HEK293 (cell line): ENCODE data around the gene HNF1A.
A peak's percentile ranks its signal among the peaks of the same experiment; 100 is the strongest.

Experiments
- CTCF ChIA-PET: fragments of 350-600 bp; formaldehyde crosslinking; extraction: SDS; loops from one replicate; lab custom pipeline; 2021; ENCODE audit warnings: antibody characterized with exemption; lab: Yijun Ruan, JAX
- POLR2A ChIA-PET: fragments of 300-600 bp; formaldehyde crosslinking; extraction: SDS; loops from one replicate; lab custom pipeline; 2020; ENCODE audit warnings: antibody characterized with exemption, inconsistent platforms; lab: Yijun Ruan, JAX
- H3K27ac ChIP-seq: fragments of 200-500 bp; sonication (Bioruptor generic); 2 replicates; pipeline ENCODE4 v1.5.1; 2014; ENCODE audit warnings: low read depth, low read length, control low read depth, inconsistent platforms; ENCODE audit errors: extremely low read depth
- H3K36me3 ChIP-seq, 2 experiments: fragments of 200-500 bp in 1 of 2; sonication (Bioruptor generic) in 1 of 2; 1 replicate in 1 of 2; 2 replicates in 1 of 2; pipeline ENCODE4 v1.5.1; 2014 to 2017; ENCODE audit warnings: inconsistent platforms in 2 of 2, low read length in 2 of 2; ENCODE audit not compliant: control insufficient read depth in 2 of 2, insufficient read depth in 1 of 2
- H3K4me1 ChIP-seq: fragments of 200-500 bp; sonication (Bioruptor generic); 2 replicates; pipeline ENCODE4 v1.5.1; 2014; ENCODE audit warnings: mild to moderate bottlenecking, low read length, inconsistent platforms; ENCODE audit not compliant: control insufficient read depth, insufficient read depth
- H3K4me3 ChIP-seq: 2 replicates; pipeline ENCODE4 v1.5.1; 2011; ENCODE audit warnings: low read depth, mild to moderate bottlenecking, control low read depth, low read length, moderate library complexity
- H3K9me3 ChIP-seq: fragments of 200-500 bp; sonication (Bioruptor generic); 2 replicates; pipeline ENCODE4 v1.5.1; 2014; ENCODE audit warnings: low read depth, low read length, inconsistent platforms; ENCODE audit not compliant: control insufficient read depth, insufficient read depth
- HOXC10 ChIP-seq: sonication (generic); formaldehyde crosslinking; IDR thresholded peaks from 2 replicates; pipeline ENCODE4 v1.8.1; 2023; ENCODE audit warnings: mild to moderate bottlenecking, missing genetic modification reagents
- KLF16 ChIP-seq: fragments of 450-650 bp; formaldehyde crosslinking; IDR thresholded peaks from 2 replicates; pipeline ENCODE4 v1.5.1; 2017; ENCODE audit warnings: missing biosample characterization, missing genetic modification characterization
- PBX3 ChIP-seq: sonication (generic); formaldehyde crosslinking; IDR thresholded peaks from 2 replicates; pipeline ENCODE4 v1.8.1; 2022; ENCODE audit warnings: mild to moderate bottlenecking, moderate library complexity, missing genetic modification reagents
- SP2 ChIP-seq: fragments of 450-650 bp; formaldehyde crosslinking; IDR thresholded peaks from 2 replicates; pipeline ENCODE4 v1.5.1; 2016; ENCODE audit warnings: missing biosample characterization, missing genetic modification characterization
- ZBTB17 ChIP-seq: fragments of 450-650 bp; formaldehyde crosslinking; IDR thresholded peaks from 2 replicates; pipeline ENCODE4 v1.5.1; 2016; ENCODE audit warnings: missing biosample characterization, missing genetic modification characterization
- ZBTB48 ChIP-seq: fragments of 450-650 bp; formaldehyde crosslinking; IDR thresholded peaks from 2 replicates; pipeline ENCODE4 v1.5.1; 2016; ENCODE audit warnings: missing biosample characterization, missing genetic modification characterization
- ZNF138 ChIP-seq: fragments of 450-650 bp; formaldehyde crosslinking; IDR thresholded peaks from 2 replicates; pipeline ENCODE4 v1.5.1; 2016; ENCODE audit warnings: missing biosample characterization, missing genetic modification characterization, borderline replicate concordance
- ZNF155 ChIP-seq: fragments of 450-650 bp; formaldehyde crosslinking; IDR thresholded peaks from 2 replicates; pipeline ENCODE4 v1.5.1; 2016; ENCODE audit warnings: missing biosample characterization, missing genetic modification characterization
- ZNF169 ChIP-seq: fragments of 450-650 bp; formaldehyde crosslinking; IDR thresholded peaks from 2 replicates; pipeline ENCODE4 v1.5.1; 2016; ENCODE audit warnings: missing biosample characterization, missing genetic modification characterization
- ZNF174 ChIP-seq: fragments of 450-650 bp; formaldehyde crosslinking; IDR thresholded peaks from 2 replicates; pipeline ENCODE4 v1.5.0; 2017; ENCODE audit warnings: missing biosample characterization, mild to moderate bottlenecking, missing genetic modification characterization
- ZNF211 ChIP-seq: fragments of 450-650 bp; formaldehyde crosslinking; IDR thresholded peaks from 2 replicates; pipeline ENCODE4 v1.5.1; 2016; ENCODE audit warnings: low read depth, missing biosample characterization, missing genetic modification characterization
- ZNF221 ChIP-seq: fragments of 450-650 bp; formaldehyde crosslinking; IDR thresholded peaks from 2 replicates; pipeline ENCODE4 v1.5.1; 2017; ENCODE audit warnings: missing biosample characterization, missing genetic modification characterization, borderline replicate concordance
- ZNF24 ChIP-seq: fragments of 450-650 bp; formaldehyde crosslinking; IDR thresholded peaks from 2 replicates; pipeline ENCODE4 v1.5.1; 2016; ENCODE audit warnings: missing biosample characterization, missing genetic modification characterization
- ZNF274 ChIP-seq, 2 experiments: fragments of 200-500 bp in 1 of 2; fragments of 450-650 bp in 1 of 2; sonication (Bioruptor generic) in 1 of 2; formaldehyde crosslinking in 1 of 2; IDR thresholded peaks; 2 replicates each; pipeline versions ENCODE4 v1.5.1 to v1.6.1; 2014 to 2016; ENCODE audit warnings: borderline replicate concordance in 1 of 2, inconsistent platforms in 1 of 2, low read length in 1 of 2, missing biosample characterization in 1 of 2, missing genetic modification characterization in 1 of 2
- ZNF324 ChIP-seq: fragments of 450-650 bp; formaldehyde crosslinking; IDR thresholded peaks from 2 replicates; pipeline ENCODE4 v1.5.1; 2016; ENCODE audit warnings: missing biosample characterization, missing genetic modification characterization
- ZNF398 ChIP-seq: fragments of 450-650 bp; formaldehyde crosslinking; IDR thresholded peaks from 2 replicates; pipeline ENCODE4 v1.5.1; 2017; ENCODE audit warnings: missing biosample characterization, missing genetic modification characterization
- ZNF585B ChIP-seq: fragments of 450-650 bp; formaldehyde crosslinking; IDR thresholded peaks from 2 replicates; pipeline ENCODE4 v1.5.1; 2016; ENCODE audit warnings: missing biosample characterization, missing genetic modification characterization
- ZNF600 ChIP-seq: fragments of 450-650 bp; formaldehyde crosslinking; IDR thresholded peaks from 2 replicates; pipeline ENCODE4 v1.5.1; 2016; ENCODE audit warnings: missing biosample characterization, missing genetic modification characterization
- ZNF626 ChIP-seq: fragments of 450-650 bp; sonication (Bioruptor Pico); formaldehyde crosslinking; IDR thresholded peaks from 2 replicates; pipeline ENCODE4 v1.5.1; 2018; ENCODE audit warnings: missing biosample characterization, missing genetic modification characterization, inconsistent platforms
- ZNF701 ChIP-seq: fragments of 450-650 bp; formaldehyde crosslinking; IDR thresholded peaks from 2 replicates; pipeline ENCODE4 v1.5.1; 2016; ENCODE audit warnings: missing biosample characterization, missing genetic modification characterization
- ZNF791 ChIP-seq: fragments of 450-650 bp; formaldehyde crosslinking; IDR thresholded peaks from 2 replicates; pipeline ENCODE4 v1.5.1; 2016; ENCODE audit warnings: missing biosample characterization, missing genetic modification characterization
- TF ChIP-seq, protein P1 (sequence below): fragments of 450-650 bp; formaldehyde crosslinking; IDR thresholded peaks from 2 replicates; pipeline ENCODE4 v1.5.1; 2016; ENCODE audit warnings: missing biosample characterization, missing genetic modification characterization
- TF ChIP-seq, protein P2 (sequence below): fragments of 450-650 bp; IDR thresholded peaks from 2 replicates; pipeline ENCODE4 v1.5.1; 2018; ENCODE audit warnings: missing biosample characterization, mild to moderate bottlenecking, missing genetic modification characterization
- TF ChIP-seq, protein P3 (sequence below): fragments of 450-650 bp; formaldehyde crosslinking; conservative IDR thresholded peaks from 2 replicates; pipeline ENCODE4 v1.5.1; 2016; ENCODE audit warnings: low read depth, missing biosample characterization, missing genetic modification characterization
- TF ChIP-seq, protein P4 (sequence below): fragments of 450-650 bp; formaldehyde crosslinking; IDR thresholded peaks from 2 replicates; pipeline ENCODE4; 2016; ENCODE audit warnings: missing biosample characterization, missing genetic modification characterization

Gene HNF1A

GRCh38 chr12:120940799-120941198, 37.5 kb upstream of the HNF1A start:
- TF ChIP-seq ZNF24 (no peak), ZNF211 (tag by site-specific recombination) (no peak), KLF16 (no peak), ZBTB17 (tag by site-specific recombination) (peak; percentile 45), ZNF626 (tag by site-specific recombination) (no peak), ZNF274 (IDR thresholded peaks at IDR 0.05; ENCODE audit: low read length) (no peak), ZNF274 (tag by site-specific recombination; IDR thresholded peaks at IDR 0.05; ENCODE audit: borderline replicate concordance) (no peak), ZNF138 (tag by site-specific recombination) (no peak), ZNF585B (tag by site-specific recombination) (no peak), ZNF398 (tag by site-specific recombination) (peak; percentile 44; the same call in 1 of the 2 replicates), ZNF221 (tag by site-specific recombination) (no peak)
- TF ChIP-seq, protein P1, sequence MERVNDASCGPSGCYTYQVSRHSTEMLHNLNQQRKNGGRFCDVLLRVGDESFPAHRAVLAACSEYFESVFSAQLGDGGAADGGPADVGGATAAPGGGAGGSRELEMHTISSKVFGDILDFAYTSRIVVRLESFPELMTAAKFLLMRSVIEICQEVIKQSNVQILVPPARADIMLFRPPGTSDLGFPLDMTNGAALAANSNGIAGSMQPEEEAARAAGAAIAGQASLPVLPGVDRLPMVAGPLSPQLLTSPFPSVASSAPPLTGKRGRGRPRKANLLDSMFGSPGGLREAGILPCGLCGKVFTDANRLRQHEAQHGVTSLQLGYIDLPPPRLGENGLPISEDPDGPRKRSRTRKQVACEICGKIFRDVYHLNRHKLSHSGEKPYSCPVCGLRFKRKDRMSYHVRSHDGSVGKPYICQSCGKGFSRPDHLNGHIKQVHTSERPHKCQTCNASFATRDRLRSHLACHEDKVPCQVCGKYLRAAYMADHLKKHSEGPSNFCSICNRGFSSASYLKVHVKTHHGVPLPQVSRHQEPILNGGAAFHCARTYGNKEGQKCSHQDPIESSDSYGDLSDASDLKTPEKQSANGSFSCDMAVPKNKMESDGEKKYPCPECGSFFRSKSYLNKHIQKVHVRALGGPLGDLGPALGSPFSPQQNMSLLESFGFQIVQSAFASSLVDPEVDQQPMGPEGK (tag by site-specific recombination) = no peak
- TF ChIP-seq, protein P2, sequence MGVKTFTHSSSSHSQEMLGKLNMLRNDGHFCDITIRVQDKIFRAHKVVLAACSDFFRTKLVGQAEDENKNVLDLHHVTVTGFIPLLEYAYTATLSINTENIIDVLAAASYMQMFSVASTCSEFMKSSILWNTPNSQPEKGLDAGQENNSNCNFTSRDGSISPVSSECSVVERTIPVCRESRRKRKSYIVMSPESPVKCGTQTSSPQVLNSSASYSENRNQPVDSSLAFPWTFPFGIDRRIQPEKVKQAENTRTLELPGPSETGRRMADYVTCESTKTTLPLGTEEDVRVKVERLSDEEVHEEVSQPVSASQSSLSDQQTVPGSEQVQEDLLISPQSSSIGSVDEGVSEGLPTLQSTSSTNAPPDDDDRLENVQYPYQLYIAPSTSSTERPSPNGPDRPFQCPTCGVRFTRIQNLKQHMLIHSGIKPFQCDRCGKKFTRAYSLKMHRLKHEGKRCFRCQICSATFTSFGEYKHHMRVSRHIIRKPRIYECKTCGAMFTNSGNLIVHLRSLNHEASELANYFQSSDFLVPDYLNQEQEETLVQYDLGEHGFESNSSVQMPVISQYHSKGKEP (tag by site-specific recombination) = no peak
- TF ChIP-seq, protein P3, sequence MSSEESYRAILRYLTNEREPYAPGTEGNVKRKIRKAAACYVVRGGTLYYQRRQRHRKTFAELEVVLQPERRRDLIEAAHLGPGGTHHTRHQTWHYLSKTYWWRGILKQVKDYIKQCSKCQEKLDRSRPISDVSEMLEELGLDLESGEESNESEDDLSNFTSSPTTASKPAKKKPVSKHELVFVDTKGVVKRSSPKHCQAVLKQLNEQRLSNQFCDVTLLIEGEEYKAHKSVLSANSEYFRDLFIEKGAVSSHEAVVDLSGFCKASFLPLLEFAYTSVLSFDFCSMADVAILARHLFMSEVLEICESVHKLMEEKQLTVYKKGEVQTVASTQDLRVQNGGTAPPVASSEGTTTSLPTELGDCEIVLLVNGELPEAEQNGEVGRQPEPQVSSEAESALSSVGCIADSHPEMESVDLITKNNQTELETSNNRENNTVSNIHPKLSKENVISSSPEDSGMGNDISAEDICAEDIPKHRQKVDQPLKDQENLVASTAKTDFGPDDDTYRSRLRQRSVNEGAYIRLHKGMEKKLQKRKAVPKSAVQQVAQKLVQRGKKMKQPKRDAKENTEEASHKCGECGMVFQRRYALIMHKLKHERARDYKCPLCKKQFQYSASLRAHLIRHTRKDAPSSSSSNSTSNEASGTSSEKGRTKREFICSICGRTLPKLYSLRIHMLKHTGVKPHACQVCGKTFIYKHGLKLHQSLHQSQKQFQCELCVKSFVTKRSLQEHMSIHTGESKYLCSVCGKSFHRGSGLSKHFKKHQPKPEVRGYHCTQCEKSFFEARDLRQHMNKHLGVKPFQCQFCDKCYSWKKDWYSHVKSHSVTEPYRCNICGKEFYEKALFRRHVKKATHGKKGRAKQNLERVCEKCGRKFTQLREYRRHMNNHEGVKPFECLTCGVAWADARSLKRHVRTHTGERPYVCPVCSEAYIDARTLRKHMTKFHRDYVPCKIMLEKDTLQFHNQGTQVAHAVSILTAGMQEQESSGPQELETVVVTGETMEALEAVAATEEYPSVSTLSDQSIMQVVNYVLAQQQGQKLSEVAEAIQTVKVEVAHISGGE = no peak
- TF ChIP-seq, protein P4, sequence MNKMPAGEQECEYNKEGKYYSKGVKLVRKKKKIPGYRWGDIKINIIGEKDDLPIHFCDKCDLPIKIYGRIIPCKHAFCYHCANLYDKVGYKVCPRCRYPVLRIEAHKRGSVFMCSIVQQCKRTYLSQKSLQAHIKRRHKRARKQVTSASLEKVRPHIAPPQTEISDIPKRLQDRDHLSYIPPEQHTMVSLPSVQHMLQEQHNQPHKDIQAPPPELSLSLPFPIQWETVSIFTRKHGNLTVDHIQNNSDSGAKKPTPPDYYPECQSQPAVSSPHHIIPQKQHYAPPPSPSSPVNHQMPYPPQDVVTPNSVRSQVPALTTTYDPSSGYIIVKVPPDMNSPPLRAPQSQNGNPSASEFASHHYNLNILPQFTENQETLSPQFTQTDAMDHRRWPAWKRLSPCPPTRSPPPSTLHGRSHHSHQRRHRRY = no peak
- H3K27ac ChIP-seq = no peak overlapping the region
- H3K4me1 ChIP-seq = no peaks in the 10 kb centered on the region
- H3K36me3 ChIP-seq = no peaks in the 10 kb centered on the region
- POLR2A ChIA-PET = interaction anchor here (0.7 kb wide), 1 partner anchor 105 kb away, joined by 3 read pairs; no protein-coding TSS in a partner anchor
- CTCF ChIA-PET = interaction anchor here (0.7 kb wide), 2 partner anchors 240 to 294 kb away, joined by 3 to 5 read pairs; no protein-coding TSS in a partner anchor
- H3K4me3 ChIP-seq = no peak overlapping the region
- no peaks in the 10 kb centered on the region for H3K9me3 ChIP-seq

DNA sequence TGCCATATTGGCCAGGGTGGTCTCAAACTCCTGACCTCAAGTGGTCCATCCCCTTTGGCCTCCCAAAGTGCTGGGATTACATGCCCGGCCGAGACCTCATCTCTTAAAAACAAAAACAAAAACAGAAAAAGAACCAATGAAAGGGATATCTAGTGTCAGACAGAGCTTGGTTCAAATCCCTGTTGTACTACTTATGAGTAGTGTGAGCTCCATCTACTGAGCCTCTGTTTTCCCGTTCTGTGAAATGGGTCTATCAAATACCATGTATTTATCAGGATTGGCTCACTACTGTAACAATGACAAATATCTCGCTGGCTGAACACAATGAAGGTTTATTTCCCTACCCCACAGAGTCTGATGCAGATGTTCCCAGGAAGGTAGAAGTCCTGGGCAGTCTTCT, 36.9 kb upstream of the HNF1A start:
- H3K4me1 ChIP-seq = no peaks in the 10 kb centered on the region
- ChIA-PET CTCF (interaction anchor here (0.6 to 0.7 kb wide), 5 partner anchors 20 to 501 kb away, joined by 3 to 5 read pairs (median 3); no protein-coding TSS in a partner anchor), POLR2A (no interaction called here)
- H3K36me3 ChIP-seq = no peaks in the 10 kb centered on the region
- H3K27ac ChIP-seq = no peak overlapping the region
- H3K9me3 ChIP-seq = no peaks in the 10 kb centered on the region
- no peak overlapping the region for H3K4me3 ChIP-seq
- TF ChIP-seq ZNF155 (no peak), HOXC10 (CRISPR knock-in tag) (no peak), ZNF174 (tag by site-specific recombination) (no peak), ZNF600 (tag by site-specific recombination) (no peak), ZNF169 (no peak), SP2 (no peak), ZNF701 (tag by site-specific recombination) (no peak), ZBTB48 (tag by site-specific recombination) (no peak), ZNF324 (tag by site-specific recombination) (no peak), PBX3 (no peak), ZNF791 (tag by site-specific recombination) (no peak)
